ENCODE results near the gene KIAA2012. TPM values are rescaled to one million over a fixed set of nuclear protein-coding genes. Genes with fewer than 3 reads are reported as not detected.

Gene KIAA2012
- total RNA-seq, 1 experiment from 2014 or later: not detected

DNA sequence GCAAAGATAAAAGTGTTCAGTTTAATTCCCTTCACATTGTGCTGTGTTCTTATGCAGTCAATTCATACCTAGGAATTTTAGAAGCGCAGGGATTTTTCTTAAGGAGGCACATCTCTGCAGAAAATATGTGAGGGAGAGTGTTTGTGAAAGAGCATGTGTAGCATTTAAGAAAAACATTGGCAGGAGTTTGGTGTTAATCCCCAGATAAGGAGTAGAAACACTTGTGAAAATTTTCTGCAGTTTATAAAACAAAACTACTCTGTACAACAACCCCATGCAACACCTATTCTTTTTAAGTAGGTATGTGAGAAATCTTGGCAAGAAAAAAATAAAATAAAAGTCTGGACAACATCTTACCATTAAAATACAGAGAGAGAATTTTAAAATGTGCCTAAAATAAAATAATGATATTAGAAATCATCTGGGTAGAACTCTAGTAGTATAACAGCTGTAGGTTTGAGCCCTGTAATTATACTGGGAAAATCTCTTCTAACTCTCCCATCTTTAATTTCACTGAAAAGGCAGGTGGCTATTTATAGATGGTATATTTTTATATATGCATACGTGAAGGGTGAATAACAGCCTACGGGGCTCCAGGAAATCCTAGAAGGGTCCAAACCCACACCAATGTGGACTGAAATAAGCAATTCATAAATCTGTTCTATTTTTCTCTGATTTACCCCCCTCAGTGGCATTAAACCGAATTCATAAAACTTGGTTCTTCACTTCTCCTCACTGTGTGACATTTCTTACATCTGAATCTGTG is 32.8 kb upstream of the KIAA2012 start:
- no peaks in the 10 kb centered on the region for H3K36me3 Mint-ChIP-seq (ENCODE audit: insufficient read depth, unreplicated experiment)
- H3K27ac Mint-ChIP-seq (ENCODE audit: unreplicated experiment): no peak overlapping the region
- intact Hi-C loops (cut with micrococcal nuclease; ENCODE audit: unreplicated experiment): no loop called here
- no peaks in the 10 kb centered on the region for H3K27me3 Mint-ChIP-seq (ENCODE audit: unreplicated experiment)
- H3K4me3 Mint-ChIP-seq (ENCODE audit: low read depth, unreplicated experiment): no peak overlapping the region
- BruUV-seq (replicated peaks): no TSS peak
- CTCF ChIA-PET: no interaction called here
- TF ChIP-seq, protein P1, sequence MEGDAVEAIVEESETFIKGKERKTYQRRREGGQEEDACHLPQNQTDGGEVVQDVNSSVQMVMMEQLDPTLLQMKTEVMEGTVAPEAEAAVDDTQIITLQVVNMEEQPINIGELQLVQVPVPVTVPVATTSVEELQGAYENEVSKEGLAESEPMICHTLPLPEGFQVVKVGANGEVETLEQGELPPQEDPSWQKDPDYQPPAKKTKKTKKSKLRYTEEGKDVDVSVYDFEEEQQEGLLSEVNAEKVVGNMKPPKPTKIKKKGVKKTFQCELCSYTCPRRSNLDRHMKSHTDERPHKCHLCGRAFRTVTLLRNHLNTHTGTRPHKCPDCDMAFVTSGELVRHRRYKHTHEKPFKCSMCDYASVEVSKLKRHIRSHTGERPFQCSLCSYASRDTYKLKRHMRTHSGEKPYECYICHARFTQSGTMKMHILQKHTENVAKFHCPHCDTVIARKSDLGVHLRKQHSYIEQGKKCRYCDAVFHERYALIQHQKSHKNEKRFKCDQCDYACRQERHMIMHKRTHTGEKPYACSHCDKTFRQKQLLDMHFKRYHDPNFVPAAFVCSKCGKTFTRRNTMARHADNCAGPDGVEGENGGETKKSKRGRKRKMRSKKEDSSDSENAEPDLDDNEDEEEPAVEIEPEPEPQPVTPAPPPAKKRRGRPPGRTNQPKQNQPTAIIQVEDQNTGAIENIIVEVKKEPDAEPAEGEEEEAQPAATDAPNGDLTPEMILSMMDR (IDR thresholded peaks at IDR 0.05; ENCODE audit: unreplicated experiment): no peak
- DNase-seq: no peak
- no peaks in the 10 kb centered on the region for H3K9me3 Mint-ChIP-seq (ENCODE audit: low read depth, unreplicated experiment)
- H3K4me1 Mint-ChIP-seq (ENCODE audit: low read depth, unreplicated experiment): peaks cover 16% of the 10 kb centered on the region

DNA sequence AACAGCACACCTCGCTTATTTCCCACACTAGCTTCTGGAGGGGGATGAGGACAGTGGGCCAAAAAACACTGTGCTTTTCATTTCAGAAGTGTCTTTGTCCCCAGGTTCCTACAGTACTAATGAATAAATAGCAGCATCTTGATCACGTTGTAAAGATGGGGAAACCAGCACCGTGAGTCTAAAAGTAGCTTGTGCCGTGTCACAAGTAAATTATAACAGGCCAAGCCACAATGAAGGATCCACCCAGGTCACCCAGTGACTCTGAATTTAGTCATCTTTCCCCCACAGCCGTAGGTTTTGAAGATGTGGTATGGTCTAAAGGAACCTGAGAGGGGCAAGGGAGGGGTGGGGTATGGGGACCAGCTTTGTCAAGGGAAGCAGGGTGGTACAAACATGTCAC is 30.6 kb upstream of the KIAA2012 start:
- no peak for DNase-seq
- H3K27me3 Mint-ChIP-seq (ENCODE audit: unreplicated experiment): peaks cover 8% of the 10 kb centered on the region
- H3K27ac Mint-ChIP-seq (ENCODE audit: unreplicated experiment): no peak overlapping the region
- no peaks in the 10 kb centered on the region for H3K36me3 Mint-ChIP-seq (ENCODE audit: insufficient read depth, unreplicated experiment)
- no TSS peak for BruUV-seq (replicated peaks)
- intact Hi-C loops (cut with micrococcal nuclease; ENCODE audit: unreplicated experiment): no loop called here
- H3K4me3 Mint-ChIP-seq (ENCODE audit: low read depth, unreplicated experiment): no peak overlapping the region
- TF ChIP-seq, protein P1 (IDR thresholded peaks at IDR 0.05; ENCODE audit: unreplicated experiment): no peak
- peaks cover 16% of the 10 kb centered on the region for H3K4me1 Mint-ChIP-seq (ENCODE audit: low read depth, unreplicated experiment)
- CTCF ChIA-PET: no interaction called here
- H3K9me3 Mint-ChIP-seq (ENCODE audit: low read depth, unreplicated experiment): no peaks in the 10 kb centered on the region

DNA sequence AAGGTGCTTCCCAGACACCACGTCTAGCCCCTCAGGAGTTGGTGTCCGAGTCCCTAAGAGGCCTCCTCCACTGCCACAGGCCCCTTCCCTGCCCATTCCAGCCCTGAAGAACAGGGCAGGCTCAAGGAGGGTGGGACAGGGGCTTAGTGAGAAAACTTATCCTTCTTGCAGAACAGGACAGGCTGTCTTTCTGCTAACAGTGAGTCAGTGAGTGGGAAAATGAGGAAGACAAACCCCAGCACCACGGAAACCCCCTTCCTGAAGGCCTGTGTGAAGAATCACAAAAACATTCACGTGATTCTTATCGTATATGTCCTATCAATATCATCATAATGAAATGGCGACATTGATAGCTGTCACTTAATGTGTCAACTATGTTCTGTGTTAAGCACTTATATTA is 29.6 kb upstream of the KIAA2012 start:
- BruUV-seq (replicated peaks): no TSS peak
- Mint-ChIP-seq H3K9me3 (ENCODE audit: low read depth, unreplicated experiment) (no peaks in the 10 kb centered on the region), H3K27ac (ENCODE audit: unreplicated experiment) (no peak overlapping the region), H3K36me3 (ENCODE audit: insufficient read depth, unreplicated experiment) (no peaks in the 10 kb centered on the region), H3K4me3 (ENCODE audit: low read depth, unreplicated experiment) (no peak overlapping the region), H3K27me3 (ENCODE audit: unreplicated experiment) (peaks cover 15% of the 10 kb centered on the region), H3K4me1 (ENCODE audit: low read depth, unreplicated experiment) (peaks cover 12% of the 10 kb centered on the region)
- TF ChIP-seq, protein P1 (IDR thresholded peaks at IDR 0.05; ENCODE audit: unreplicated experiment): no peak
- CTCF ChIA-PET: interaction anchor here (0.5 to 0.6 kb wide), 3 partner anchors 27 to 323 kb away, joined by 3 to 5 read pairs (median 3); no protein-coding TSS in a partner anchor
- intact Hi-C loops (cut with micrococcal nuclease; ENCODE audit: unreplicated experiment): no loop called here
- no peak for DNase-seq

DNA sequence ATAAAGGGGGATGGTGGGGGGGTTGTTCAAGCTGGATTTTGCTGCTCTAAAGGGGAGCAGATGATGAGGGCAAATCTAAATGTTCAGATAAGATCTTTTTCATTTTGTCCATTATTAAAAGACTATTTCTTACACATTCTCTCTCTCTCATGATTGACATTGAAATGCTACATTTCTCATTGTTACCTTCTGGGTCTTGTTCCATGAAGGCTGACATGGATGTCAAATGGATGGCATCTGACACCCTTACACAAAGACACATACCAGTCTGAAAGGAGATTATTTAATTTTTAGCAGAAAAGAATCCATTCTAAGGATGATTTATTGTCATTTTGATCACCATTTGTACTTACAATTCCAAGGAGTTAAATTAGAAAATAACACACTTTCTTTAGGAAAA is 28.3 kb upstream of the KIAA2012 start:
- intact Hi-C loops (cut with micrococcal nuclease; ENCODE audit: unreplicated experiment): no loop called here
- CTCF ChIA-PET: interaction anchor here (0.9 kb wide), 1 partner anchor 12 kb away, joined by 3 read pairs; no protein-coding TSS in a partner anchor
- no TSS peak for BruUV-seq (replicated peaks)
- peaks cover 15% of the 10 kb centered on the region for H3K27me3 Mint-ChIP-seq (ENCODE audit: unreplicated experiment)
- TF ChIP-seq, protein P1 (IDR thresholded peaks at IDR 0.05; ENCODE audit: unreplicated experiment): no peak
- no peak overlapping the region for H3K27ac Mint-ChIP-seq (ENCODE audit: unreplicated experiment)
- no peaks in the 10 kb centered on the region for H3K9me3 Mint-ChIP-seq (ENCODE audit: low read depth, unreplicated experiment)
- H3K4me1 Mint-ChIP-seq (ENCODE audit: low read depth, unreplicated experiment): no peaks in the 10 kb centered on the region
- no peak overlapping the region for H3K4me3 Mint-ChIP-seq (ENCODE audit: low read depth, unreplicated experiment)
- H3K36me3 Mint-ChIP-seq (ENCODE audit: insufficient read depth, unreplicated experiment): no peaks in the 10 kb centered on the region
- DNase-seq: no peak

Data from Calu3 (cell line).